DND-41 (cell line): ENCODE measurements around the gene CIB1.

Experiments
- EZH2 ChIP-seq: IDR thresholded peaks from 3 replicates; pipeline ENCODE4 v1.6.1; 2012; ENCODE audit warnings: borderline replicate concordance, low read depth, mild to moderate bottlenecking, moderate library complexity, low read length, inconsistent platforms; ENCODE audit not compliant: severe bottlenecking
- TF ChIP-seq, protein P1 (sequence below): IDR thresholded peaks from 2 replicates; pipeline ENCODE4 v1.5.1; 2012; ENCODE audit warnings: borderline replicate concordance, low read length, moderate library complexity, mild to moderate bottlenecking; ENCODE audit not compliant: poor library complexity, severe bottlenecking; ENCODE audit errors: extremely low read depth

DNA sequence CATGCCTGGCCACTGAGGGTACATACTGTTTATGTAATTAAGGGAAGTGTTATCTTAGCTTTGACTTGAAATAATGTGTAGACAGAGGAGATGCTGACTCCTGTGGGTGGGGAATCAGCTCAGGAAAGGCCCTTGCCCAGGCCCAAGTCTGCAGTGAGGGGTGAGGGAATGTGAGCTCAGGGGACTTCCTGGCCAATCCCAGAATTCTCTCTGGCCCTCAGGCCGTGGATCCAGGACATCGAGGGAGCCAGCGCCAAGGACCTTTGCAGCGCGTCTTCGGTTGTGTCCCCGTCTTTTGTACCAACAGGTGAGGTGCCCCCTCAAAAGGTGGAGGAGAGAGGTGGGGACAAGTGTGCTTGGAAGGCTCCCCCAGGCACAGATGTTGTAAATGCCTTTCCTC lies 6.4 kb downstream of the CIB1 start:
- TF ChIP-seq EZH2: no peak
- TF ChIP-seq, protein P1, sequence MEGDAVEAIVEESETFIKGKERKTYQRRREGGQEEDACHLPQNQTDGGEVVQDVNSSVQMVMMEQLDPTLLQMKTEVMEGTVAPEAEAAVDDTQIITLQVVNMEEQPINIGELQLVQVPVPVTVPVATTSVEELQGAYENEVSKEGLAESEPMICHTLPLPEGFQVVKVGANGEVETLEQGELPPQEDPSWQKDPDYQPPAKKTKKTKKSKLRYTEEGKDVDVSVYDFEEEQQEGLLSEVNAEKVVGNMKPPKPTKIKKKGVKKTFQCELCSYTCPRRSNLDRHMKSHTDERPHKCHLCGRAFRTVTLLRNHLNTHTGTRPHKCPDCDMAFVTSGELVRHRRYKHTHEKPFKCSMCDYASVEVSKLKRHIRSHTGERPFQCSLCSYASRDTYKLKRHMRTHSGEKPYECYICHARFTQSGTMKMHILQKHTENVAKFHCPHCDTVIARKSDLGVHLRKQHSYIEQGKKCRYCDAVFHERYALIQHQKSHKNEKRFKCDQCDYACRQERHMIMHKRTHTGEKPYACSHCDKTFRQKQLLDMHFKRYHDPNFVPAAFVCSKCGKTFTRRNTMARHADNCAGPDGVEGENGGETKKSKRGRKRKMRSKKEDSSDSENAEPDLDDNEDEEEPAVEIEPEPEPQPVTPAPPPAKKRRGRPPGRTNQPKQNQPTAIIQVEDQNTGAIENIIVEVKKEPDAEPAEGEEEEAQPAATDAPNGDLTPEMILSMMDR: no peak
